HG03565 (cell line): ENCODE results near the gene JPH3.

Experiments used
- ATAC-seq: cut with Tn5 transposase; IDR thresholded peaks from one replicate; pipeline ENCODE4 v1.9.1; 2021; ENCODE audit warnings: mild to moderate bottlenecking, moderate library complexity; ENCODE audit not compliant: unreplicated experiment

Gene JPH3

GRCh38 chr16:87602001-87602775, at the start of gene JPH3:
TSS of gene JPH3 (plus strand) at chr16:87602508. CDS start at chr16:87603147, 639 bp downstream.
- ATAC-seq, result no peak

DNA sequence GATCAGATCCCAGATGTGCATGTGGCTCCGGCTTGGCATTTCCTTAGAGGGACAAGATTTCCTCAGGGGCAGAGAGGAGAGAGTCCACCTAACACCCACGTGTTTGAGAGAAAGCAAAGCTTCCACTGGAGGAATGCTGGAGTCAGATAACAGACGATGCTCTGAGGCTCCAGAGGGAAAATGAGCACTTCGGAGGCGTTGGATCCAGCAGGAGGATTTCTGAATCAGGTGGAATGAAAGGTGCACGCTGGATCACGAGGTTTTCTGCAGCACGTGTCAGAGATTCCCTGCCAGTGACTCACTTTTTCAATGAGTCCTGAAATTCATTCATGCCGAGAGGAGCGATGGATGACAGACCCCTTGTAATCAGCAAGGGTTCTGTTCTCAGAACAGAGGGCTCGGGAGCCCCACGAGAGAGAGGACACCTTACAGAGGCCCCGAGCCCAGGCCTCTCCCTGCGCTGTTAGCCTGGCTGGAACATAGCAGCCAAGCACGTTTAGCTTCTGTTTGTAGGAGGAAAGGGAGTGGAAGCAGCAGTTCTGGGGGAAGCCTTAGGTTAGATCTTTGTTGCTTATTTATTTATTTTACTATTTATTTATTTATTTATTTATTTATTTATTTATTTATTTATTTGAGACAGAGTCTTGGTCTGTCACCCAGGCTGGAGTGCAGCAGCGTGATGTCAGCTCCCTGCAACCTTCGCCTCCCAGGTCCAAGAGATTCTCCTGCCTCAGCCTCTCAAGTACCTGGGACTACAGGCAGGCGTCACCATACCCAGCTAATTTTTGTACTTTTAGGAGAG, 49.3 kb upstream of the JPH3 start:
- ATAC-seq, result no peak

- no peak for ATAC-seq
Measured at GRCh38 chr16:87554754-87555427, 47.4 kb upstream of the JPH3 start.

DNA sequence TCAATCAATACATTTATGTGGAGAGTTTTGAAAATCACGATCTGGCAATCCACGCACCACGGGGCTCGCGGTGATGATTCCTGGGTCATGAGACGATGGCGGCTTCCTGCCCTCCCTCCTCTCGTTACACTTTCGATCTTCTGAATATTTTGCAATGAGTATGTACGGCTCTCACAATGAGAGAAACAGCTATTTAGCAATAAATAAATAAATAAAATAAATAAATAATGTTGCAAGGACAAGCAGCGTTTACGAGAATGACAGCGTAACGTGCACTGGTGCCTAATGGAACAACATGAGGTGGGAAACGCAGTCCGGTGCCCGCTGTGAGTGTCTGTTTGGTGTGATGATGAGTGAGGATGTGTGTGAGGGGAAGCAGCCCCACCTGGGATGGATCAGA, 46.7 kb upstream of the JPH3 start:
- no peak for ATAC-seq

GRCh38 chr16:87556941-87557459, 45.3 kb upstream of the JPH3 start:
- ATAC-seq, result no peak

DNA sequence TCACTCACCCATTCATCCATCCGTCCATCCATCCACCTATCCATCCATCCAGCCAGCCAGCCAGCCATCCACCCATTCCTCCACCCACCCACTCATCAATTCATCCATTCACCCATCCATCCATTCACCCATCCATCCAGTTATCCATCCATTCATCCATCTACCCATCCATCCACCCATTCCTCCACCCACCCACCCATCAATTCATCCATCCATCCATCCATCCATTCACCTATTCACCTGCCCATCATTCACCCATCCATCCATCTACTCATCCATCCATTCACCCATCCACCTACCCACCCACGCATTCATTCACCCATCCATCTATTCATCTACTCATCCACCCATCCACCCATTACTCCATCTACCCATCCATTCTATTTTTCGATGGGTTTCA, 43.6 kb upstream of the JPH3 start:
- ATAC-seq, result no peak

GRCh38 chr16:87559945-87560344, 42.4 kb upstream of the JPH3 start:
- no peak for ATAC-seq

- no peak for ATAC-seq
Measured at GRCh38 chr16:87560428-87561199, 41.7 kb upstream of the JPH3 start.

GRCh38 chr16:87561200-87562105, 40.9 kb upstream of the JPH3 start:
- no peak for ATAC-seq

- no peak for ATAC-seq
Measured at GRCh38 chr16:87562201-87562600, 40.1 kb upstream of the JPH3 start.

DNA sequence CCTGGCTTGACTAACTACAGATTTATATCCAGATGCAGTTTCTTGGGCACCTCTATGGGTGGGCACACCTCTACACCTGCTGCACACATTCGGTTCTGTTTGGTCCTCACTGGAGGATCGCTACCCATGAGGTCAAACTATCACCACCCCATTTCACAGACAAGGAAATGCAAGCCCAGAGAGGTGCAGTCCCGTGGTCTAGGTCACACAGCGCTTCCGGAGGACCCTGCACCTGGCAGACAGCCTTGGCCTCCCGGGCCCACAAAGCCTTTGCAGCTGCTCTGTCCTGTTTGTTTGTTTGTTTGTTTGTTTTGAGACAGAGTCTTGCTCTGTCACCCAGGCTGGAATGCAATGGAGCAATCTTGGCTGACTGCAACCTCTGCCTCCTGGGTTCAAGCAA, 39.3 kb upstream of the JPH3 start:
- ATAC-seq, result no peak

- ATAC-seq, result no peak
Measured at GRCh38 chr16:87563714-87564523, 38.4 kb upstream of the JPH3 start.

- no peak for ATAC-seq
Measured at GRCh38 chr16:87564524-87564778, 37.9 kb upstream of the JPH3 start.

GRCh38 chr16:87569601-87570571, 32.4 kb upstream of the JPH3 start:
- no peak for ATAC-seq

- ATAC-seq, result no peak
Measured at GRCh38 chr16:87570572-87570937, 31.8 kb upstream of the JPH3 start.

GRCh38 chr16:87570938-87571867, 31.1 kb upstream of the JPH3 start:
- no peak for ATAC-seq

DNA sequence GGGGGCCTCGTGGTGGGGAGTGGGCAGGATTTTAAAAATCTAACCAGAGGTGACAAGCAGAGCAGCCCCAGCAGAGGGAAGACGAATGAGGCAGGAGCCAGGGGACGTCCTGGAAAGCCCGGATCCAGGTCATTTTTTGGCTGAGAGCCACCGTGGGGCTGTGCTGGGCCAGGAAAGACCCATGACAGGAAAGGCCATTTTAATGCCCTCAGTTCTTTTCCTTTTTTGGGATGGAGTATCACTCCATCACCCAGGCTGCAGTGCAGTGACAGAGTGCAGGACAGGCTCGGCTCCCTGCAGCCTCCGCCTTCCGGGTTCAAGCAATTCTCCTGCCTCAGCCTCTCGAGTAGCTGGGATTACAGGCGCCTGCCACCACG, 30.5 kb upstream of the JPH3 start:
- ATAC-seq, result no peak
